ENCODE data around the gene MMUT. TPM values are rescaled to one million over a fixed set of nuclear protein-coding genes. Genes with fewer than 3 reads are reported as not detected.
"Not testable (repeated sequence)": the region's sequence is repeated elsewhere in the genome, so short reads cannot be mapped to it uniquely, and the experiment has no call there.

Gene MMUT
- total RNA-seq, 1 experiment from 2014 or later = 13.7 TPM

- no peak overlapping the region for H4K8ac ChIP-seq (replicated peaks; ENCODE audit: insufficient read length, low read depth, low read length)
- H3K9ac ChIP-seq (ENCODE audit: extremely low read depth, insufficient read length, low read length) = no peak overlapping the region
- H3K18ac ChIP-seq (ENCODE audit: insufficient read length, low read depth, low read length) = no peak overlapping the region
- no peaks in the 10 kb centered on the region for H3K4me1 ChIP-seq (ENCODE audit: insufficient read depth, low read length)
- no peak overlapping the region for H2BK5ac ChIP-seq (ENCODE audit: insufficient read length, low read length)
- H3K9me3 ChIP-seq (ENCODE audit: control insufficient read depth, low read depth, low read length) = no peaks in the 10 kb centered on the region
- no peak overlapping the region for H3K23ac ChIP-seq (ENCODE audit: insufficient read length, low read depth, low read length)
- TF ChIP-seq, protein P1, sequence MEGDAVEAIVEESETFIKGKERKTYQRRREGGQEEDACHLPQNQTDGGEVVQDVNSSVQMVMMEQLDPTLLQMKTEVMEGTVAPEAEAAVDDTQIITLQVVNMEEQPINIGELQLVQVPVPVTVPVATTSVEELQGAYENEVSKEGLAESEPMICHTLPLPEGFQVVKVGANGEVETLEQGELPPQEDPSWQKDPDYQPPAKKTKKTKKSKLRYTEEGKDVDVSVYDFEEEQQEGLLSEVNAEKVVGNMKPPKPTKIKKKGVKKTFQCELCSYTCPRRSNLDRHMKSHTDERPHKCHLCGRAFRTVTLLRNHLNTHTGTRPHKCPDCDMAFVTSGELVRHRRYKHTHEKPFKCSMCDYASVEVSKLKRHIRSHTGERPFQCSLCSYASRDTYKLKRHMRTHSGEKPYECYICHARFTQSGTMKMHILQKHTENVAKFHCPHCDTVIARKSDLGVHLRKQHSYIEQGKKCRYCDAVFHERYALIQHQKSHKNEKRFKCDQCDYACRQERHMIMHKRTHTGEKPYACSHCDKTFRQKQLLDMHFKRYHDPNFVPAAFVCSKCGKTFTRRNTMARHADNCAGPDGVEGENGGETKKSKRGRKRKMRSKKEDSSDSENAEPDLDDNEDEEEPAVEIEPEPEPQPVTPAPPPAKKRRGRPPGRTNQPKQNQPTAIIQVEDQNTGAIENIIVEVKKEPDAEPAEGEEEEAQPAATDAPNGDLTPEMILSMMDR (conservative IDR thresholded peaks at IDR 0.05) = no peak
- H2AK5ac ChIP-seq (ENCODE audit: insufficient read length, low read length) = no peak overlapping the region
- Mint-ChIP-seq H3K27me3 (ENCODE audit: low read depth) (no peaks in the 10 kb centered on the region), H3K27ac (no peak overlapping the region), H3K4me3 (no peak overlapping the region), H3K36me3 (ENCODE audit: insufficient read depth in 1 of 3, low read depth in 3 of 3) (no peaks in the 10 kb centered on the region), H3K4me1 (no peaks in the 10 kb centered on the region), H3K9me3 (peaks cover 0 to 6% of the 10 kb centered on the region in 2 experiments; a peak in 1 of 5 replicates)
- no peak overlapping the region for H2BK120ac ChIP-seq (ENCODE audit: low read depth, low read length, poor library complexity, severe bottlenecking)
- DNase-seq = no peak
- no peaks in the 10 kb centered on the region for H4K20me1 ChIP-seq (ENCODE audit: control insufficient read depth, insufficient read depth, insufficient read length)
- no peak overlapping the region for H3K4ac ChIP-seq (ENCODE audit: low read depth, low read length)
- H4K5ac ChIP-seq (ENCODE audit: insufficient read length, low read depth, low read length) = no peak overlapping the region
- H3K79me2 ChIP-seq (ENCODE audit: insufficient read depth, low read length) = no peaks in the 10 kb centered on the region
- H3K4me2 ChIP-seq (ENCODE audit: insufficient read depth, insufficient read length, low read length) = no peak overlapping the region
- no peak overlapping the region for H3T11ph ChIP-seq (ENCODE audit: low read length)
- H2BK12ac ChIP-seq (ENCODE audit: insufficient read length, low read depth, low read length) = no peak overlapping the region
- H3K14ac ChIP-seq (ENCODE audit: insufficient read depth, low read length) = no peak overlapping the region
- H3K56ac ChIP-seq (ENCODE audit: insufficient read length, low read depth, low read length) = no peak overlapping the region
- no peaks in the 10 kb centered on the region for H3K79me1 ChIP-seq (ENCODE audit: insufficient read depth, low read depth, low read length, poor library complexity, severe bottlenecking)
- H3K27ac ChIP-seq (ENCODE audit: insufficient read length, low read depth, low read length) = no peak overlapping the region
- H3K23me2 ChIP-seq (ENCODE audit: insufficient read length, low read depth, low read length, poor library complexity, severe bottlenecking) = no peaks in the 10 kb centered on the region
- no CpG with 5 or more reads among the region's 3 CpGs for WGBS (ENCODE audit: extremely low coverage, insufficient read length, low lambda C conversion rate)
- no peak overlapping the region for H2BK15ac ChIP-seq (ENCODE audit: low read depth, low read length)
- no peak overlapping the region for H4K91ac ChIP-seq (ENCODE audit: insufficient read length, low read depth, low read length)
- no peak overlapping the region for H2AFZ ChIP-seq (ENCODE audit: low read length)
- no peaks in the 10 kb centered on the region for H3K27me3 ChIP-seq (ENCODE audit: insufficient read depth, low read length)
- H2BK20ac ChIP-seq (ENCODE audit: low read depth, low read length, poor library complexity, severe bottlenecking) = no peak overlapping the region
These were observed 62.0 kb downstream of the MMUT start for GRCh38 chr6:49401063-49401462.

- H2BK15ac ChIP-seq (ENCODE audit: low read depth, low read length); DNase-seq; H3K14ac ChIP-seq (ENCODE audit: insufficient read depth, low read length); H3K23me2 ChIP-seq (ENCODE audit: insufficient read length, low read depth, low read length, poor library complexity, severe bottlenecking); H3K27me3 ChIP-seq (ENCODE audit: insufficient read depth, low read length); H3K27me3 Mint-ChIP-seq (ENCODE audit: low read depth); H4K91ac ChIP-seq (ENCODE audit: insufficient read length, low read depth, low read length); H3K79me2 ChIP-seq (ENCODE audit: insufficient read depth, low read length); H3K23ac ChIP-seq (ENCODE audit: insufficient read length, low read depth, low read length); H3K4ac ChIP-seq (ENCODE audit: low read depth, low read length); H4K20me1 ChIP-seq (ENCODE audit: control insufficient read depth, insufficient read depth, insufficient read length); H3K4me2 ChIP-seq (ENCODE audit: insufficient read depth, insufficient read length, low read length); H2BK5ac ChIP-seq (ENCODE audit: insufficient read length, low read length); H2AK5ac ChIP-seq (ENCODE audit: insufficient read length, low read length); H4K8ac ChIP-seq (replicated peaks; ENCODE audit: insufficient read length, low read depth, low read length); H3K4me3 Mint-ChIP-seq; H3K27ac ChIP-seq (ENCODE audit: insufficient read length, low read depth, low read length); H2BK12ac ChIP-seq (ENCODE audit: insufficient read length, low read depth, low read length); H2AFZ ChIP-seq (ENCODE audit: low read length); H3K27ac Mint-ChIP-seq; H2BK20ac ChIP-seq (ENCODE audit: low read depth, low read length, poor library complexity, severe bottlenecking); H3K9me3 ChIP-seq (ENCODE audit: control insufficient read depth, low read depth, low read length); H2BK120ac ChIP-seq (ENCODE audit: low read depth, low read length, poor library complexity, severe bottlenecking); H3K18ac ChIP-seq (ENCODE audit: insufficient read length, low read depth, low read length); H3K56ac ChIP-seq (ENCODE audit: insufficient read length, low read depth, low read length); H3K4me1 ChIP-seq (ENCODE audit: insufficient read depth, low read length); H3T11ph ChIP-seq (ENCODE audit: low read length); H3K79me1 ChIP-seq (ENCODE audit: insufficient read depth, low read depth, low read length, poor library complexity, severe bottlenecking); H3K9ac ChIP-seq (ENCODE audit: extremely low read depth, insufficient read length, low read length); H3K4me1 Mint-ChIP-seq; H4K5ac ChIP-seq (ENCODE audit: insufficient read length, low read depth, low read length): not testable (repeated sequence)
- peaks cover 14 to 16% of the 10 kb centered on the region in 2 experiments; a peak in 4 of 5 replicates for H3K9me3 Mint-ChIP-seq
- peaks cover 7 to 29% (median 7%) of the 10 kb centered on the region in 3 experiments for H3K36me3 Mint-ChIP-seq (ENCODE audit: insufficient read depth in 1 of 3, low read depth in 3 of 3)
- WGBS (ENCODE audit: extremely low coverage, insufficient read length, low lambda C conversion rate) = no CpG with 5 or more reads among the region's 28 CpGs
These were observed 76.2 kb downstream of the MMUT start for GRCh38 chr6:49386667-49387508.
